ENCODE results near the gene MAP6.

The MAP6 gene

GRCh38 chr11:75597636-75598035 lies 71.2 kb downstream of the MAP6 start:
- Histone ChIP-seq H3K18ac (ENCODE audit: low read length) (no peak overlapping the region), H3K27me3 (ENCODE audit: insufficient read depth, low read length) (no peaks in the 10 kb centered on the region), H3K4me2 (ENCODE audit: low read length) (no peak overlapping the region), H4K91ac (ENCODE audit: low read depth, low read length) (no peak overlapping the region), H3K79me2 (ENCODE audit: control insufficient read depth, insufficient read depth, low read length, poor library complexity) (no peaks in the 10 kb centered on the region), H3K4ac (ENCODE audit: low read depth, low read length) (no peak overlapping the region), H3K9ac (ENCODE audit: low read length) (no peak overlapping the region), H3K9me3 (ENCODE audit: insufficient read depth, low read depth, low read length) (no peaks in the 10 kb centered on the region), H2AK5ac (ENCODE audit: low read length) (no peak overlapping the region), H3K79me1 (ENCODE audit: low read length) (no peaks in the 10 kb centered on the region), H3K4me3 (ENCODE audit: low read depth, low read length) (no peak overlapping the region), H2BK12ac (ENCODE audit: low read length) (no peak overlapping the region), H2BK120ac (ENCODE audit: insufficient read depth, low read length, poor library complexity) (no peak overlapping the region), H3K27ac (ENCODE audit: low read depth, low read length) (no peak overlapping the region), H2BK5ac (ENCODE audit: low read depth, low read length, poor library complexity) (no peak overlapping the region), H4K12ac (ENCODE audit: low read depth, low read length) (no peak overlapping the region), H3K4me1 (ENCODE audit: control insufficient read depth in 1 of 2, insufficient read depth in 2 of 2, low read length in 2 of 2) (no peaks in the 10 kb centered on the region), H3K36me3 (ENCODE audit: control insufficient read depth in 1 of 2, insufficient read depth in 2 of 2, low read length in 2 of 2) (no peaks in the 10 kb centered on the region), H2AFZ (ENCODE audit: insufficient read depth, low read length, poor library complexity) (no peak overlapping the region), H3K14ac (ENCODE audit: low read length) (no peak overlapping the region), H4K8ac (ENCODE audit: low read depth, low read length) (no peak overlapping the region), H3K23ac (ENCODE audit: low read length) (no peak overlapping the region)
- DNase-seq = peak in 1 of 2 donors; percentile 47
- no CpG with 5 or more reads among the region's 4 CpGs for WGBS (ENCODE audit: extremely low coverage, insufficient coverage, insufficient read length)

GRCh38 chr11:75596914-75597313 lies 71.9 kb downstream of the MAP6 start:
- Histone ChIP-seq H3K36me3 (ENCODE audit: control insufficient read depth in 1 of 2, insufficient read depth in 2 of 2, low read length in 2 of 2) (no peaks in the 10 kb centered on the region), H3K4ac (ENCODE audit: low read depth, low read length) (no peak overlapping the region), H4K12ac (ENCODE audit: low read depth, low read length) (no peak overlapping the region), H3K4me1 (ENCODE audit: control insufficient read depth in 1 of 2, insufficient read depth in 2 of 2, low read length in 2 of 2) (no peaks in the 10 kb centered on the region), H3K14ac (ENCODE audit: low read length) (no peak overlapping the region), H3K23ac (ENCODE audit: low read length) (no peak overlapping the region), H4K8ac (ENCODE audit: low read depth, low read length) (no peak overlapping the region), H2BK5ac (ENCODE audit: low read depth, low read length, poor library complexity) (no peak overlapping the region), H2AK5ac (ENCODE audit: low read length) (no peak overlapping the region), H2BK12ac (ENCODE audit: low read length) (no peak overlapping the region), H3K27ac (ENCODE audit: low read depth, low read length) (no peak overlapping the region), H3K79me1 (ENCODE audit: low read length) (no peaks in the 10 kb centered on the region), H4K91ac (ENCODE audit: low read depth, low read length) (no peak overlapping the region), H3K9me3 (ENCODE audit: insufficient read depth, low read depth, low read length) (no peaks in the 10 kb centered on the region), H3K79me2 (ENCODE audit: control insufficient read depth, insufficient read depth, low read length, poor library complexity) (no peaks in the 10 kb centered on the region), H3K27me3 (ENCODE audit: insufficient read depth, low read length) (no peaks in the 10 kb centered on the region), H3K18ac (ENCODE audit: low read length) (no peak overlapping the region), H2BK120ac (ENCODE audit: insufficient read depth, low read length, poor library complexity) (no peak overlapping the region), H3K4me2 (ENCODE audit: low read length) (no peak overlapping the region), H3K9ac (ENCODE audit: low read length) (no peak overlapping the region), H2AFZ (ENCODE audit: insufficient read depth, low read length, poor library complexity) (no peak overlapping the region), H3K4me3 (ENCODE audit: low read depth, low read length) (no peak overlapping the region)
- no CpG with 5 or more reads among the region's 4 CpGs for WGBS (ENCODE audit: extremely low coverage, insufficient coverage, insufficient read length)
- DNase-seq = no peak

- no peak overlapping the region for H3K4me3 ChIP-seq (ENCODE audit: low read depth, low read length)
Measured at GRCh38 chr11:75595429-75595828, 73.4 kb downstream of the MAP6 start.

GRCh38 chr11:75594211-75594610 lies 74.6 kb downstream of the MAP6 start:
- no peak overlapping the region for H3K4ac ChIP-seq (ENCODE audit: low read depth, low read length)
- H3K27ac ChIP-seq (ENCODE audit: low read depth, low read length) = no peak overlapping the region
- peaks cover 2% of the 10 kb centered on the region for H3K9me3 ChIP-seq (ENCODE audit: insufficient read depth, low read depth, low read length)
- no peaks in the 10 kb centered on the region for H3K36me3 ChIP-seq (ENCODE audit: control insufficient read depth in 1 of 2, insufficient read depth in 2 of 2, low read length in 2 of 2)
- H4K91ac ChIP-seq (ENCODE audit: low read depth, low read length) = no peak overlapping the region
- no peak overlapping the region for H3K9ac ChIP-seq (ENCODE audit: low read length)
- H3K4me2 ChIP-seq (ENCODE audit: low read length) = no peak overlapping the region
- no peaks in the 10 kb centered on the region for H3K79me1 ChIP-seq (ENCODE audit: low read length)
- H4K12ac ChIP-seq (ENCODE audit: low read depth, low read length) = no peak overlapping the region
- DNase-seq = no peak
- H3K79me2 ChIP-seq (ENCODE audit: control insufficient read depth, insufficient read depth, low read length, poor library complexity) = no peaks in the 10 kb centered on the region
- H3K23ac ChIP-seq (ENCODE audit: low read length) = no peak overlapping the region
- no peaks in the 10 kb centered on the region for H3K27me3 ChIP-seq (ENCODE audit: insufficient read depth, low read length)
- no peak overlapping the region for H3K4me3 ChIP-seq (ENCODE audit: low read depth, low read length)
- no peak overlapping the region for H4K8ac ChIP-seq (ENCODE audit: low read depth, low read length)
- H3K14ac ChIP-seq (ENCODE audit: low read length) = no peak overlapping the region
- H3K18ac ChIP-seq (ENCODE audit: low read length) = no peak overlapping the region
- whole genome bisulfite sequencing (ENCODE audit: extremely low coverage, insufficient coverage, insufficient read length) = no CpG with 5 or more reads among the region's 6 CpGs
- no peak overlapping the region for H2BK5ac ChIP-seq (ENCODE audit: low read depth, low read length, poor library complexity)
- no peak overlapping the region for H2BK12ac ChIP-seq (ENCODE audit: low read length)
- H2AFZ ChIP-seq (ENCODE audit: insufficient read depth, low read length, poor library complexity) = no peak overlapping the region
- H3K4me1 ChIP-seq (ENCODE audit: control insufficient read depth in 1 of 2, insufficient read depth in 2 of 2, low read length in 2 of 2) = no peaks in the 10 kb centered on the region
- no peak overlapping the region for H2AK5ac ChIP-seq (ENCODE audit: low read length)
- H2BK120ac ChIP-seq (ENCODE audit: insufficient read depth, low read length, poor library complexity) = no peak overlapping the region

More at GRCh38 chr11:75595429-75595828, 73.4 kb downstream of the MAP6 start:
- Histone ChIP-seq H4K8ac (ENCODE audit: low read depth, low read length) (no peak overlapping the region), H2BK5ac (ENCODE audit: low read depth, low read length, poor library complexity) (no peak overlapping the region), H2AK5ac (ENCODE audit: low read length) (no peak overlapping the region), H2BK120ac (ENCODE audit: insufficient read depth, low read length, poor library complexity) (no peak overlapping the region), H3K18ac (ENCODE audit: low read length) (no peak overlapping the region), H3K4me1 (ENCODE audit: control insufficient read depth in 1 of 2, insufficient read depth in 2 of 2, low read length in 2 of 2) (no peaks in the 10 kb centered on the region), H3K4me2 (ENCODE audit: low read length) (no peak overlapping the region), H3K23ac (ENCODE audit: low read length) (no peak overlapping the region), H3K27me3 (ENCODE audit: insufficient read depth, low read length) (no peaks in the 10 kb centered on the region), H3K9ac (ENCODE audit: low read length) (no peak overlapping the region), H4K91ac (ENCODE audit: low read depth, low read length) (no peak overlapping the region), H3K9me3 (ENCODE audit: insufficient read depth, low read depth, low read length) (peaks cover 2% of the 10 kb centered on the region), H2AFZ (ENCODE audit: insufficient read depth, low read length, poor library complexity) (no peak overlapping the region), H3K79me1 (ENCODE audit: low read length) (no peaks in the 10 kb centered on the region), H3K36me3 (ENCODE audit: control insufficient read depth in 1 of 2, insufficient read depth in 2 of 2, low read length in 2 of 2) (no peaks in the 10 kb centered on the region), H3K79me2 (ENCODE audit: control insufficient read depth, insufficient read depth, low read length, poor library complexity) (no peaks in the 10 kb centered on the region), H3K4ac (ENCODE audit: low read depth, low read length) (no peak overlapping the region), H4K12ac (ENCODE audit: low read depth, low read length) (no peak overlapping the region), H2BK12ac (ENCODE audit: low read length) (no peak overlapping the region), H3K27ac (ENCODE audit: low read depth, low read length) (no peak overlapping the region), H3K14ac (ENCODE audit: low read length) (no peak overlapping the region)
- WGBS (ENCODE audit: extremely low coverage, insufficient coverage, insufficient read length) = no CpG with 5 or more reads among the region's 2 CpGs
- no peak for DNase-seq

Measured in trophoblast cell (in vitro differentiated cells and primary cell).